ENCODE data around the gene SYPL2. TPM values are rescaled to one million over a fixed set of nuclear protein-coding genes. Genes with fewer than 3 reads are reported as not detected.

Gene SYPL2
- polyA plus RNA-seq, 5 donors: 0.13 to 9.0 (median 0.26) TPM

DNA sequence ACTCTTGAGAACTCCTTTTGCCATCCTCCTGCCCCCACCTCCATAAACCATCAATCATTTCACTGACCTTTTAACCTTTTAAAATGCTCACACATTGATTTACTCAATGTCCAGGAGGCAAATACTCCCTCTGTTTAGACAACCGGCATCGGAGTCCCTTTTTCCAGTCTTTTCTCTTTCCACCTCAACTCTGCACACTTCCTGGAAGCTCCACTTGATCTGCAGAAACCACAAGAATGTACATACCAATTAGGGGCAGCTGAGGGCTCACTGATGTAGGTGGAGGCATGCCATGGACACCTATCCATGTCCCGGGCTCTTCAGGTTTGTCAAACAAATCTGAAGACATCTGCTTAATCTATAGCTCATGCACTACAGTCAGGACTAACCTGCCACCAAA lies 48.5 kb downstream of the SYPL2 start:
- DNase-seq: no peak

DNA sequence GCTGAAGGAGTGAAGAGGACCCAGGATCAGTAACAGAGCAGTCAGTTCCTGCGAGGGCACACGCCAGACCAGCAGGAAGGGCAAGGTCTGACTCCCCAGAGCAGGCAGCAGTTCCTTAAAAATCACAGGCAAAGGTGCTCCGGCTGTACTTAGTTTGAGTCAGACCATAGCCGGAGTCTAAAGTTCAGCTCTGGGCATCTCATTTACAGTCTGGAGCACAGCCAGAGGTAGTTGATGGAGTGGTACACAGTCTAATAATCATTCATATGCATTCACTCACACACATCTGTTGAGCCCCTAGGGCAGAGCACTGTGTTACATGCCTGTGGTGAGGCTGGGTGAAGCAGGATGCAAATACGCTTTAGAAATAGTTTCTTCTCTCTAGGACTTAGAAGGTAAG lies 50.5 kb downstream of the SYPL2 start:
- DNase-seq: no peak

GRCh38 chr1:109517337-109517736 lies 51.0 kb downstream of the SYPL2 start:
- DNase-seq: no peak

- no peak for DNase-seq
Observed at GRCh38 chr1:109521002-109521951, 54.9 kb downstream of the SYPL2 start.

DNA sequence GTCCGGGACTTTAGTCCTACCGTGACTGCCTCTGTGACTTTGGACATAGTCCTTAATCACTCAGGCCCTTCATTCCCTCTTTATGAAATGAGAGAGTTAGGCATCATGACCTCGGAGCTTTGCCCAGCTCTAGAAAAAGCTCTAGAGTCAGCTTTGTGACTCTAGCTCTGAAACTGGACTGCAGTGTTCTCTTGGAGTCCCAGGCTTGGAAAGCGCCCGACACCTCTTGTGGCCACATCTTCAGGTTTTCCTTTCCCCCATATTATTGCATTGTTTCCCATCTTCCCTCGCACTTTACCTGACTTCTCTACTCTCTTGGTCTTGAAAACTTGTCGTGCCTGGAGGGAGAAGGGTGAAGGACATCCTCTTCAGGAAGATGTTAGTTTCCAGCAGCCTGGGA lies 55.7 kb downstream of the SYPL2 start:
- DNase-seq: no peak

DNA sequence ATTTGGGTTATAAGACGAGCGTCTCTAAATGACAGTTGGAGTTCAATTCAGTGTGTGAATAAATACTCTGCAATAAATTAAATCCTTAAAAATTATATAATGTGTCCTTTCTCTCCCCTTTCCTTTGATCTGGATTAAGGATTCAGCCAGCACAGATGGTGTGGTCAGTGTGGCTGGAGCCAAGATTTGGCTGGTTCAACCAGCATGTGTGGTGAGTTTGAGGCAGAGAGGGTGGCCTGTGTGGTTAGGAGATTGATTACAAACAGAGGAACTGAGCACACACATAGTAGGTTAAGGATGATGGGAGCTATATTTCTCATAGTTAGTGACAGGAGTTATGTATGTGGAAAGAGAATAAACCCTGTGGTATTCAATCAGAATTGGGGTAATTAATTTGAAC lies 57.4 kb downstream of the SYPL2 start:
- no peak for DNase-seq

GRCh38 chr1:109527098-109527811 lies 60.9 kb downstream of the SYPL2 start:
- no peak for DNase-seq

- no peak for DNase-seq
Observed at GRCh38 chr1:109527846-109528695, 61.7 kb downstream of the SYPL2 start.

DNA sequence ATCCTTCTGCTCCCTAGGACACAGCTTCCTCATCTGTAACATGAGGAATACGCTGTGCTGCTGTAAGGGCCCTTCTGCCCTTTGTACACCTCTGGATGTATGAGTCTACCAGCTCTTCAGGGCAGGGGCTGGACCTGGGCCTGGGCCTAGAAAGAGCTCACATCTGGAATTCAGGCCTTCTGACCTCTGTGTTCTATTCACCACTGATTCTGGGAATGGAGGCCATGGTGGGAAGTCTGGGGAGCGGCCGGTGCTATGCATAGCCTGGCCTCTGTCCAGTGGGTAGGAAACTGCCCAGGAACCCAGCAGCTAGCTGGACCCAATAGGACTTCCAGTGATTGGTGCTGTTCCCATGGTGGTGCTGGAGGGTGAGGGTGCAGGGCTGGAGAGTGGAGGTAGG lies 62.4 kb downstream of the SYPL2 start:
- DNase-seq: no peak

DNA sequence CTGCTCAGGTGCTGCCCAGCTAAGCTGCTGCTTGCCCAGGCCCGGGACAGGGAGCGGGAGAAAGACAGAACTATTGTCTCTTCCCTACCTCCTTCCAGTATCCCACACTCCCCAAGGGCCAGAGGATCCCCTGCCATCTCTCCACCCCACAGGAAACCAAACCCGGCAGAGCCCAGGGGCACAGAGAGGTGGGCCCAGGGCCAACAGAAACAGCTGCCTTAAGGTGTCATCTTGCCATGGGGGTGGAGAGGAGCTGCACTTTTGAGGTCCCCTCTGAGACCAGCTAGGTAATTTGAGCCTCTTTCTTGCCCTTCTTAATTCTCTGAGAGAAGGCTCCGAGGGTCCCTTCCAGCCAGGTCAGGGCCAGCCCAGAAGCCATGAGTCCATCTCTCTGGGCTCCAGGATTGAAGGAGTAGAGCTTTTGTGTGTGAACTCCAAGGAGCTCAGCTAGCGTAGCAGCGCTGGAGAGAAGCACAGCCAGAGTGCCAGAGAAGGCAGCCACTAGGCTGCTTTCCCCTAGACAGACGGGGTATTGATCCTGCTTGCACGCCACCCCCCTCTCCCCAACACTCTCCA lies 63.6 kb downstream of the SYPL2 start:
- DNase-seq: no peak

- peak in 1 of 2 donors; percentile 73 for DNase-seq
Observed at GRCh38 chr1:109530457-109531087, 64.2 kb downstream of the SYPL2 start.

- no peak for DNase-seq
Observed at GRCh38 chr1:109531380-109531779, 65.0 kb downstream of the SYPL2 start.

Other genes with a start within 250 kb of the SYPL2 start
- 10 to 100 TPM in 3 of 5 donors, 1 to 10 TPM in 2; 9.6 to 17.0 (median 13.5) TPM for gene CELSR2, start 217.0 kb upstream of the SYPL2 start, polyA plus RNA-seq (ENCODE audit: insufficient read depth in 1 of 5, insufficient read length in 5 of 5, low replicate concordance in 1 of 5)
- 10 to 100 TPM; 32.5 to 48.9 (median 39.3) TPM for gene PSRC1, start 183.4 kb upstream of the SYPL2 start, polyA plus RNA-seq (ENCODE audit: insufficient read depth in 1 of 5, insufficient read length in 5 of 5, low replicate concordance in 1 of 5)
- gene MYBPHL, start 159.5 kb upstream of the SYPL2 start, polyA plus RNA-seq (ENCODE audit: insufficient read depth in 1 of 5, insufficient read length in 5 of 5, low replicate concordance in 1 of 5): under 1 TPM in 4 of 5 donors, not detected in 1; 0.14 to 0.39 (median 0.22) TPM
- 10 to 100 TPM; 34.0 to 51.2 (median 42.6) TPM for gene SORT1, start 68.6 kb upstream of the SYPL2 start, polyA plus RNA-seq (ENCODE audit: insufficient read depth in 1 of 5, insufficient read length in 5 of 5, low replicate concordance in 1 of 5)
- 10 to 100 TPM; 74.2 to 99.6 (median 89.2) TPM for gene PSMA5, start 40.1 kb upstream of the SYPL2 start, polyA plus RNA-seq (ENCODE audit: insufficient read depth in 1 of 5, insufficient read length in 5 of 5, low replicate concordance in 1 of 5)
- gene ATXN7L2, start 17.4 kb downstream of the SYPL2 start, polyA plus RNA-seq (ENCODE audit: insufficient read depth in 1 of 5, insufficient read length in 5 of 5, low replicate concordance in 1 of 5): 10 to 100 TPM in 1 of 5 donors, 1 to 10 TPM in 4; 6.6 to 13.6 (median 8.0) TPM
- 1 to 10 TPM; 4.8 to 9.5 (median 8.5) TPM for gene CYB561D1, start 27.5 kb downstream of the SYPL2 start, polyA plus RNA-seq (ENCODE audit: insufficient read depth in 1 of 5, insufficient read length in 5 of 5, low replicate concordance in 1 of 5)
- 1 to 10 TPM; 2.6 to 5.1 (median 3.7) TPM for gene AMIGO1, start 43.2 kb downstream of the SYPL2 start, polyA plus RNA-seq (ENCODE audit: insufficient read depth in 1 of 5, insufficient read length in 5 of 5, low replicate concordance in 1 of 5)
- gene GPR61, start 73.3 kb downstream of the SYPL2 start, polyA plus RNA-seq (ENCODE audit: insufficient read depth in 1 of 5, insufficient read length in 5 of 5, low replicate concordance in 1 of 5): 1 to 10 TPM in 1 of 5 donors, under 1 TPM in 4; 0.27 to 1.7 (median 0.40) TPM
- gene GNAI3, start 82.1 kb downstream of the SYPL2 start, polyA plus RNA-seq (ENCODE audit: insufficient read depth in 1 of 5, insufficient read length in 5 of 5, low replicate concordance in 1 of 5): 10 to 100 TPM in 4 of 5 donors, 1 to 10 TPM in 1; 9.7 to 12.8 (median 10.9) TPM
- under 1 TPM in 1 of 5 donors, not detected in 4; 0.11 TPM for gene GNAT2, start 153.1 kb downstream of the SYPL2 start, polyA plus RNA-seq (ENCODE audit: insufficient read depth in 1 of 5, insufficient read length in 5 of 5, low replicate concordance in 1 of 5)
- 10 to 100 TPM; 34.9 to 56.9 (median 50.8) TPM for gene AMPD2, start 153.3 kb downstream of the SYPL2 start, polyA plus RNA-seq (ENCODE audit: insufficient read depth in 1 of 5, insufficient read length in 5 of 5, low replicate concordance in 1 of 5)
- 10 to 100 TPM; 27.7 to 34.1 (median 32.0) TPM for gene GSTM4, start 189.6 kb downstream of the SYPL2 start, polyA plus RNA-seq (ENCODE audit: insufficient read depth in 1 of 5, insufficient read length in 5 of 5, low replicate concordance in 1 of 5)
- gene GSTM2, start 201.5 kb downstream of the SYPL2 start, polyA plus RNA-seq (ENCODE audit: insufficient read depth in 1 of 5, insufficient read length in 5 of 5, low replicate concordance in 1 of 5): 100 to 1,000 TPM; 211 to 275 (median 236) TPM
- gene GSTM1, start 221.3 kb downstream of the SYPL2 start, polyA plus RNA-seq (ENCODE audit: insufficient read depth in 1 of 5, insufficient read length in 5 of 5, low replicate concordance in 1 of 5): 100 to 1,000 TPM in 2 of 5 donors, 10 to 100 TPM in 1, 1 to 10 TPM in 2; 1.5 to 172 (median 97.9) TPM
- 10 to 100 TPM; 64.5 to 92.1 (median 73.8) TPM for gene GSTM5, start 245.7 kb downstream of the SYPL2 start, polyA plus RNA-seq (ENCODE audit: insufficient read depth in 1 of 5, insufficient read length in 5 of 5, low replicate concordance in 1 of 5)